NOMO-1 treated with dmso at 0.1 percent for 144 hours (cell line): ENCODE results near the gene HPCAL1.
"Not testable (repeated sequence)": the region's sequence is repeated elsewhere in the genome, so short reads cannot be mapped to it uniquely, and the experiment has no call there.

Experiments
- DNase-seq: peaks from one replicate; lab custom pipeline; 2025; ENCODE audit not compliant: unreplicated experiment; lab: John Stamatoyannopoulos, UW

The HPCAL1 gene

DNA sequence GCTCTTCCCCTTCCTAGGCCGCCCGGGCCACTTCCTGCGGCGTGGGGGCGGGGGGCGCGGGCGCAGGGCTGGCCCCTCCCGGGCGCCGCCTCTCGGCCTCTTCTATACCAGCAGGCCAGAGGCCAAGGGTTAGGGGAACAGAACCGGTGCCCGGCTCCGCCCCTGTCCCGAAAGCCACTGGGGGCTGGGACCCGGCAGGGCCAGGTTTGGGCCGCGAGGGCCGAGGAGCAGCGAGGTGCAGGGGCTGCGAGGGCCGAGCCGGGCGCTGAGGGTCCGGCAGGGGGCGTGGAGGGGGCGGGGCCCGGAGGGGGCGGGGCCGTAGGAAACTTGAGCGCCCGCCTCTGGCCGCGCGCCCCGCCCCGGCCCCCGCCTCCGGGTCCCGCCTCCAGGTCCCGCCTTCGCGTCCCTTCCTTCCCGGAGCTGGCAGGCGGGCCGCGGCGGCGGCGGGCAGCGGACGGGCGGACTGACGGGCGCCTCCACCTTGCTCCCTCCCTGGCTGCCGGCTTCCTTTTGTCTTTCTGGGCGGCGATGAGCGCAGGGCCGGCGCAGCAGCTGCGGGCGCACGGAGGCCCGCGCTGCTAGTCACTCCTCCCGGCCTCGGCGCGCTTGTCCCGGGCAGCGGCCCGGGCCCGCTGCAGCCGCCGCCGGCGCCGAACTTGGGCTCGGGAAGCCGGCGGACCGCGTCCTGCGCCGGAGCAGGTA is at the start of gene HPCAL1:
TSS of gene HPCAL1 (plus strand) at position 426 of the 702 bp plus-strand sequence. CDS start 116,854 bp downstream, outside the sequence.
- peak; percentile 89 for DNase-seq

DNA sequence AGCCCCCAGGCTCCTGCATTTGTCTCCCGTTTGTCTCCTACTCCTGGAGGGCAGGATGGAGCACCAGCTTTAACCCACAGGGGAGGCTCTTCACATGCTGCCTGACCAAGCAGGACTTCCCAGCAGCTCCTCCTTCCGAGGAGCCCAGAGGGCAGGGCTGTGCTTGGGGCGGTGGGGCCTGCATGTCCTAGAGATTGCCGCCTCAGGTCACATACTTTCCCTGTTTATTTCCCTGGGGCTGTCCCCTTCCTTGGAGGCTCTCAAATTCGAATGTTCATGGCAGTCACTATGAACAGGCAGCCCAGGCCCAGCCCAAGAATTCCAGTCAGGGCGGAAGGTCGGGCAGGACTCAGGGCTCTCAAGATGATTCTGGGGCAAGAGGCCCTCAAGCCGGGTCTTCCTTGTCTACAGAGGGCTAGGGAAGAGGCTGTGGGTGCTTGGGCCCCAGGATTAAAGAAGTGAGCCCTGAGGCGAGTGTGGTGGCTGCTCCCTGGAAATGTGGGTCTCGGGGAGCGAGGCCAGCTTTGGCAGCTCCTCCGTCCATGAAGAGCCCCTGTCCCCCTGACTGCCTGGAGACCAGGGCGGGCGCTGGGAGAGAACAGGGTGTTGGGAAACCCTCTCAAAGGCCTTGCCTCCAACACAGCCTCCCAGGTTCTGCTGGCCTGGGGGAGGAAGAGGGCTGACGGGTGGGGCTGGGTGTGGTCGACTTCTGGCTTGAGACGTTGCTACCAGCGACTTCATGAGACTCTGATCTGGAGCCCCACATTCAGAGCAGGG is 48.9 kb upstream of the HPCAL1 start:
- DNase-seq = no peak

DNA sequence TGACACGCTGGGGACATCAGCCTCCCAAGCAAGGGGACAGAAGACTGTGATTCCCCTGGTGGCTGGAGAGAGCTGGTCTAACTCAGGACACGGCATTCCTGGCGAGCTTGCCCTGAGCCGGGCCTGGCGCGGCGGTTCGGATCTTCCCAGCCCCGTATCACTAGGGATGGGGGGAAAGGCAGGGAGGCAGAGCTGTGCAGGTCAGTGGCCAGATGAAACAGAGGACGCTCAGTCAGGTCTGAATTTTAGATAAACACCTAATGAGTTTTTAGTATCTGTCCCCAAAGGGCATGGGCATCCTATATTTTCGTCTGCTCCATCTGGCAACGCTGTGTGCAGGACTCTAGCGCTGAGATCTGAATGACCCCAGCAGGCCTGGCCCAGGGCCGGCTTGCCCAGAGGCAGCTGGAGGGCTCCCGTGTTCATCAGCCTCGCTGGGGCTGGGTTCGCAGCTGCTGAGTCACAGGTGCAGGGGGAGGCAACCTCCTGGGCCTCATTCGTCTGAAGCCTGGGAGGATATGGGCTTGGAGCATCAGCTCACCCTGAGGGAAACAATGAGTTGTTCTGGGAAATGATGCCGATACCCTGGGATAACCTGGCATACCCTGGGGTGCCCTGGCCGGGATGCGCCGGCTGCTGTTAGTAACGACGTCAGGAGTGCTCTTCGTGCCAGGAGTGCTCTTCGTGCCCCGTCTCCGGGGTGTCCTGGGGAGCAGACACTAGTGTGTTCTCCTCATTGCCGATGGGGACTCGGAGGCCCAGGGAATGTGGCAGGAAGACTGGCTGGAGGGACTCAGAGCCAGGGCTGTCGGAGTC is 48.1 kb upstream of the HPCAL1 start:
- DNase-seq = no peak

DNA sequence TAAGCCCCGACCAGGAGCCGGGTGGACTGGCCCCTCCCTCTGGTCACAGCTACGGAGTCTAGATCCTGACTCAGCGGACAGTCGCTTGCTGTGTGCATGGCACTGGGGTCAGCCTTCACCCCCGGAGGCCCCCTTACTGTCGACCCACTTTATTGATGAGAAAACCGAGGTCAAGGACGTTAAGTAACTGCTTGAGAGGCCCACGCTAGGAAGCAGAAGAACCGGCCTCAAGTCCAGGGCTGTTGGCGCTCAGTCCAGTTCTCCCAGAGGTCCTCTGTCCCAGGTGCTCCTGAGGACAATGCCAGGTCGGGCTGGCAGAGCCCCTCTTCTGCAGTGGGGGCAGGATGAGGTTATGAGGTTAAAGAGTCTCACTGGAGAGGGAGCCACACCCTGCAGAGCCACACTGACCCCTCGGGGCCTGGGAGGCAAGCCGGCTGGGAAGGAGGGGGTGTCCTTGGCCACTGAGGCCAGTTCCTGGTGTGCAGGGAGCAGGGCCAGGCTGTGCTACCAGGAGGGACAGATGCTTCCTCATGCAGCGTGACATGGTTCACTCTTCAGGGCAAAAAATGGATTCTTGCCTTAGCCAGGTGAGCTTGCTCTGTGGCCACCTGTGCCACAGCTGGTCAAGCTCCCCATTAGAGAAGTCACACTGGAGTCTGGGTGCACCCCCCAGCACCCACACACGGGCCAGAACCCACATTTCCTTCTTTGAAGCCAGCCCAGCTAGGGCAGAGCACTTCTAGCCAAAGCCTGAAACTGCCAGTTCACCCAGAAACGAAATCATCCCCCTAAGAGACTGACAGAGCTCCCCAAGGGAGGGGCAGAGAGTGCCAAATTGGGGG is 47.3 kb upstream of the HPCAL1 start:
- DNase-seq = no peak

GRCh38 chr2:10256031-10256514 is 46.6 kb upstream of the HPCAL1 start:
- no peak for DNase-seq

DNA sequence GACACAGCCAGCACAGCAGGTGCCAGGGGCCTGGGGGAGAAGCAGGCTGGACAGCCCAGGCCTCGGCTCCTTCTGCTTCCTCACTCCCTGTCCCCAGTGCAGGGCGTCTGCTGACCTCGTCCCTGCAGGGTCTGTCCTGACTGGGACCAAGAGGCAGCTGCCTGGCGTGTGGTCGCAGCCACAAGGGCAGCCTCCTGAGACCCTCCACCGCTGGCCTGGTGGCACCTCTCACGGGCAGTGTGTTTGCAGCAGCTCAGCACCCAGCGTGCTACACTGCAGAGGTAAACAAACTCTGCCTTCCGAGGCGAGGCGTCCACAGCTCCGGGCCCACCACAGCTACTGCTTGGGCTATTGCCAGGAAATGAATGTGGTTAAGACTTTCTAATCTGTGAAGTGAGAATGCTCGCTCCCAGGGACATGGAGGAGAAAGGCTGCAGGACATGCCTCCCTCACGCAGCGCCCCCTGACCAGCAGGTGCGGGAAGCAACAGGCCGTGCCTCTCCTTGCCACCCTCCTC is 46.1 kb upstream of the HPCAL1 start:
- DNase-seq = no peak

DNA sequence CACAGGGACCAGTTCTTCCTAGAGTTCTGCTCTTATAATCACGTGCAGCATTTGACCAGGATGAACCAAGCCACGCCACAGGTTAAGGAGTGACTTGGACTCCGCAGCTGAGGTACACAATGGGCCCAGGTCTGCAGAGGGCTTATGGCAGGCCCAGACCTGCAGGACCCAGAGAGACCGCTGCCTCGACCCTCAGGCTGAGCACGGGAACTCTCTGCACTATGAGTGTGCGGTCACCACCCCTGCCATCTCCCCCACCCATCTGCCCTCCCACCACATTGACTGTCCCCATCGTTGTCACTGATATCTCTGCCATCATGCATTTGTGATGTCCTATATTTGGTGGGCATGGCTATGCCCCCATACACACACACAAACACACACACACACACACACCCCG is 45.7 kb upstream of the HPCAL1 start:
- no peak for DNase-seq

DNA sequence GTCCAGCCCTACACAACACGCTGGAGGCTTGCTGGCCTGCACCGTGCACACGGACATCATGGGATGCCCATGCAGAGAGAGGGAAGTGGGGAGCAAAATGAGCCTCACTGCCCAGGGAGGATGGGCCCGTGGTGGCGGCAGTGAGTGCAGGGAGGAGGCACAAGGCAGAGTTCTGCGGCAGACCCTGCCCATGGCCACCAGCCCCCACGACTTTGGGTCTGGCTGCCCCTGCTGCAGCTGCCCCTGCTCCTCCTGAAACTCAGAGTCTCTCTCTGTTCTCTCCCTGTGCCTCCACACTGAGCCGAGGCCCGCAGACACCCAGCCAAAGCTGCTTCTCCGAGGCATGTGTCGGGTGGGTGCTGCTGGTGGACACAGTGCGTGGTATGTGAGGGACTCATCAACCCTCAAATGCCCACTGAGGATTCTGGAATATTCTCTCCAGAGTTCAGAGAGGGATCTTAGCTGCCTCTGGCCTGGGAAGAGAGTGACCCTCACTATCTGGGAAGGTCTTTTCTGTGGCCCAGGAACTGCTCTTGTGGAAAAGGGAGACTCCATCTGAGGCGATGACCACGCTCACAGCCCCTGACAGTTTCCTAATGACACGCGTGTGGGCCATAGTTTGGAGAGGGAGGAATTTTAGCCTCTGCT is 45.1 kb upstream of the HPCAL1 start:
- no peak for DNase-seq

GRCh38 chr2:10258326-10258725 is 44.4 kb upstream of the HPCAL1 start:
- no peak for DNase-seq

- no peak for DNase-seq
Measured at GRCh38 chr2:10258726-10259125, 44.0 kb upstream of the HPCAL1 start.

DNA sequence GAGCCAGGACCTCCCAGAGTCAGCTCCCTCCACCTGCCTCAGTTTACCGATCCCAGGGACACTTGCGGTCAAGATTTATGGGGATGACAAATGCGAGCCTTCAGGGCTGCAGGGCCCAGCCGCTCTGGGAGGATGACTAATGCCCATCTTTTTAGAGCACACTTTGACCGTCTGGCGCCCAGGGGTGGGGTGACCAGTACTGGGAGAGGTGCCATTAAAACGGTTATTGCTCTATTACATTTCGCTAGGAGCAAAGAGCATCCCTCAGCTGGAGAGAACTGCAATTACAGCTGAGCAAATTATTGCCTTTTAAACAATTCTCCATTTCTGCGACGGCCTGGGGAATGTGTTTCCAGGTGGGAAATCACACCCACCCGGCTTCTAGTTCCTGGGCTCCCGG is 42.6 kb upstream of the HPCAL1 start:
- no peak for DNase-seq

DNA sequence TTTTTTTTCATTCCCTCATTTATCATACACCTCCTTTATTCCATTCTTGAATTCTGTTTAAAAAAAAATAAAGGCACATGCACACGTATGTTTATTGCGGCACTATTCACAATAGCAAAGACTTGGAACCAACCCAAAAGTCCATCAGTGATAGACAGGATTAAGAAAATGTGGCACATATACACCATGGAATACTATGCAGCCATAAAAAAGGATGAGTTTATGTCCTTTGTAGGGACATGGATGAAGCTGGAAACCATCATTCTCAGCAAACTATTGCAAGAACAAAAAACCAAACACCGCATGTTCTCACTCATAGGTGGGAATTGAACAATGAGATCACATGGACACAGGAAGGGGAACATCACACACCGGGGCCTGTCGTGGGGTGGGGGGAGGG is 39.2 kb upstream of the HPCAL1 start:
- DNase-seq = not testable (repeated sequence)

GRCh38 chr2:10264506-10265328 is 38.0 kb upstream of the HPCAL1 start:
- DNase-seq = no peak

GRCh38 chr2:10265329-10266132 is 37.2 kb upstream of the HPCAL1 start:
- no peak for DNase-seq

- no peak for DNase-seq
Measured at GRCh38 chr2:10266133-10266620, 36.5 kb upstream of the HPCAL1 start.

DNA sequence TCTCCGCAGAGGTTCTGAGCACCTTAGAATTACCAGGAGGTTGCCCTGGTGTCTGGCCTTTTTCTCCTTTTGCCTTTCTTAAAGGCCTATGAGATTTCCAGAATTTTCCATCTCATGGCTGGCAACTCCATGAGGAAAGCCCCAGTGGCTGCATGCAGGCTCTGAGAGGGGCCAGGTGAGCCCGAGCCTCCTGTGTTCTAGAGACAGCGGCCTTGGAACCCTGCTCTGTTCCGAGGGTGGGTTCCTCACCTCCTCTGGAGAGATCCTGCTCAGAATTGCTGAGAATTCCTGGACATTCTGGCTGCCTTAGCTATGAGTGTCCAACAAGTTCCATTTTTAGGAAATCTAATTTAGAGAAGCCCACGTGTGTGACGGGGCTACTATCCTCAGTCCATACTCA is 35.7 kb upstream of the HPCAL1 start:
- DNase-seq = no peak

- no peak for DNase-seq
Measured at GRCh38 chr2:10267551-10268465, 34.9 kb upstream of the HPCAL1 start.
